Stimulated activated CD4-positive, alpha-beta T cell treated with anti-CD3 and anti-CD28 coated beads, TNF-alpha, amount 100 ng/mL, for 4 hours (primary cell): ENCODE measurements around the gene CCNY.

Experiments
- DNase-seq, 3 experiments: peaks; one replicate each; pipeline ENCODE4 v3.0.0-alpha.2; 2020; ENCODE audit warnings: low read depth in 3 of 3

The CCNY gene

GRCh38 chr10:35331894-35332640 is 4.2 kb upstream of the CCNY start:
- DNase-seq, result no peak

- DNase-seq, result no peak
Measured at GRCh38 chr10:35334297-35334696, 2.0 kb upstream of the CCNY start.

- peak in 1 of 3 experiments; percentile 9 for DNase-seq
Measured at GRCh38 chr10:35335133-35336083, 901 bp upstream of the CCNY start.

GRCh38 chr10:35336921-35337823 is 863 bp downstream of the CCNY start:
- DNase-seq, result peak in 1 of 3 experiments; percentile 24

GRCh38 chr10:35339942-35340341 is 3.6 kb downstream of the CCNY start:
- no peak for DNase-seq

- DNase-seq, result no peak
Measured at GRCh38 chr10:35340975-35341374, 4.7 kb downstream of the CCNY start.

GRCh38 chr10:35341521-35341920 is 5.2 kb downstream of the CCNY start:
- no peak for DNase-seq

- no peak for DNase-seq
Measured at GRCh38 chr10:35342183-35342753, 6.0 kb downstream of the CCNY start.

- no peak for DNase-seq
Measured at GRCh38 chr10:35343739-35344138, 7.4 kb downstream of the CCNY start.

- no peak for DNase-seq
Measured at GRCh38 chr10:35345383-35345742, 9.1 kb downstream of the CCNY start.

GRCh38 chr10:35346248-35346647 is 9.9 kb downstream of the CCNY start:
- no peak for DNase-seq

GRCh38 chr10:35347121-35347562 is 10.8 kb downstream of the CCNY start:
- DNase-seq, result no peak

- DNase-seq, result no peak
Measured at GRCh38 chr10:35347899-35348608, 11.7 kb downstream of the CCNY start.

- DNase-seq, result no peak
Measured at GRCh38 chr10:35348609-35349388, 12.5 kb downstream of the CCNY start.

- no peak for DNase-seq
Measured at GRCh38 chr10:35349389-35349915, 13.1 kb downstream of the CCNY start.

GRCh38 chr10:35351021-35351420 is 14.7 kb downstream of the CCNY start:
- DNase-seq, result no peak

GRCh38 chr10:35352097-35352496 is 15.8 kb downstream of the CCNY start:
- no peak for DNase-seq

GRCh38 chr10:35352512-35352911 is 16.2 kb downstream of the CCNY start:
- DNase-seq, result no peak

GRCh38 chr10:35353395-35353794 is 17.1 kb downstream of the CCNY start:
- DNase-seq, result no peak

- no peak for DNase-seq
Measured at GRCh38 chr10:35353805-35354204, 17.5 kb downstream of the CCNY start.
